GM21526 (cell line): ENCODE measurements around the gene RASGRF1.

ENCODE experiments used
- ATAC-seq: cut with Tn5 transposase; IDR thresholded peaks from one replicate; pipeline ENCODE4 v1.9.1; 2021; ENCODE audit warnings: moderate library complexity; ENCODE audit not compliant: unreplicated experiment, low FRiP score

RASGRF1 gene

GRCh38 chr15:78923015-78923414 is 167.6 kb downstream of the RASGRF1 start:
- ATAC-seq = no peak

DNA sequence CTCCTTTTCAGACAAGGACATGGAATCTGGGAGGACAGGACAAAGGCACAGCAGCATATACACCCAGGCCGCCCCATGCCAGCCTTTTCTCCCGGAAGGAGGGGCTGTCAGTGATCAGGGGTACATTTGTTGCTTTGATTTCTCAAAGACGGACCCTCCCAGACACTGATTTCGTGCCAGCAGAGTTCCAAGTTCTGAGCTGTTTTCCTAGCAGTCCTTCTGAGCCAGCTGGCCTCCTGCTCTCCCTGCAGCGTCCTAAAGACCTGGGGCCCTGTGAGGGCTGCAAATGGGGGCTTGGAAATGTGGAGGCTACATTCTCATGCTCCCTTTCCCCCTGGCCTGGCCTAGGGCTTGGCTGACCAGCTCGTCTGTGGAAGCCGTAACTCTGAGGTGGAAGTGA is 168.1 kb downstream of the RASGRF1 start:
- no peak for ATAC-seq

DNA sequence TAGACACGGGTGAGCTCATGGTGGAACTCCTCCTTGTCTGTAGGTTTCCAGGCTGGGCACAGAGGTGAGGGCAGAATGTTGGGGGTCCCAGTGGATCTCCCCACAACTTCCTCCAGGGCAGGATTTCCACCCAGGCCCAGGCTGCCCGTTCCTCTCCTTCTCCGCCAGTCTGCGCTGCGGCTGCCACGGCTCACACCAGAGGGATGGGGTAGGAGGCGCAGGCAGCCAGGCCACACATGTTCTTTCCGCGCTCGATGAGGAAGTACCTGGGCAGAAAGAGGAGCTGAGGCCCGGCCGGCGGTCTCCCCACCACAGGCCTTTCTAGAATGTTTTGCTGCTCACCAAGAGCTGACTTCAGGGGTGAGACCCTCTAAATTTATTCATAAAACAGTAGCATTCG is 168.6 kb downstream of the RASGRF1 start:
- no peak for ATAC-seq

- ATAC-seq = no peak
These were observed 169.1 kb downstream of the RASGRF1 start for GRCh38 chr15:78921517-78921916.

DNA sequence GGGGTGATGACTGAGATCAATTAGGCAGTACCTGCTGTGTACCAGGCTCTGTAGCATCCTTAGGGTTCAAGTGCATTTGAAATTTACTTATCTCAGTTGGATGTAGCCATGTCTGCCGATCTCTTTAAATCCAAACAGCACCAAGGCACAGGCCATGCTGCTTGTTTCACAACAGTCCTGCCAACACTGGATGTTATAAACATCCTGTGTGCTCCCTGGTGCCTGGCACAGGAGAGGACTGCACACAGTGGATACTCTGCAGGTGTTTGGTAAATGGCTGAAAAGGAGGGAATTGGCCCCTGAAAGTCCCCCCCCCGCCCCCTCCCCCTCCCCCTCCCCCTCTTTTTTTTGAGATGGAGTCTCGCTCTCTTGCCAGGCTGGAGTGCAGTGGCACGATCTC is 172.7 kb downstream of the RASGRF1 start:
- no peak for ATAC-seq

GRCh38 chr15:78916088-78916487 is 174.5 kb downstream of the RASGRF1 start:
- ATAC-seq = no peak

DNA sequence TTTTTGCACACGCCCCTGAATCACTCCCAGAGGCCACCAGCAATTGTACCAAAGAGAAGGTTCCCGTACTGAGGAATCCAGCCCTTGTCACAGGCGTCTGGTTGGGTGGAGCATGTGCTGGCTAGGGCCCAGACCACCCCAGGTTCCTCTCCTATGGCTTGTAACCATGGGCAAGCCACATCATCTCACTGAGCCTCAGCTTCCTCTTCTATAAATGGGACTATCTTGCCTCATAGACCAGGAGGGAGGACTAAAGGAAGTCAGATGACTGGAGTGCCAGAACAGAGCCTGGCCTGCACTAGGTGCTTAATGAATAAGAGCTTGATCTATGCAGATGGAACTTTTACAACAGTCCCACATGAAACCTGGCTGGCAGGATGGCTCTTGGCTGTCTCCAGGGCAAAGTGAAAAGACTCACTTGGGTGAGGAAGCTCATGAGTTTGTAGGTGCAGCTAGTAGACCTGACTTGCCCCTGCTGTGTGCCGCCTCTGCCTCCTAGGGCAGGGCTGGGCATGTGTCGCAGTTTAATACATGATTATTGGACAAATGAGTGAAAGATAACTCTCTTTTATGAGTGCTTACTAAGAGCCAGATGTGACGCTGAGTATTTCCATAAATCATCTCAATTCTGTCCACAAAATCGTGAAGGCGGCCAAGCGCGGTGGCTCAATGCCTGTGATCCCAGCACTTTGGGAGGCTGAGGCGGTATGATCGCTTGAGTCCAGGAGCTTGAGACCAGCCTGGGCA is 175.1 kb downstream of the RASGRF1 start:
- ATAC-seq = no peak

- ATAC-seq = no peak
These were observed 176.4 kb downstream of the RASGRF1 start for GRCh38 chr15:78914027-78914764.

DNA sequence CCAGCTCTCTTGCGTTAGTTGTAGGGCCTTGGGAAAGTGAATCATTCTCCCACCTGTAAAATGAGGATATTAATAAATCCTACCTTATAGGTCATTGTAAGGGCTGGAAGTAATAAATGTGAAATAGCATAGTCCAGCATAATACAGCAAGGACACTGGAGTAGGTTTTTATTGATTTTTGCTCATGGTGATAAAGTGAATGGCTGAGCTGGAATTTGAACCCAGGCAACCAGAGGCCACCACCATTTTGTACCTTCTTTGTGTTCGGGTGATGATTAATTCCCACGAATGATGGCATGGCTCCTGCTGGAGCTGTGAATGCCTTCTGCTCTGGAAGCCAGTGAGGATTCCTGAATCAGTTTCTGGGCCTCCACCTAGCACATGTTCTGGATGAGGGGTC is 177.6 kb downstream of the RASGRF1 start:
- no peak for ATAC-seq

DNA sequence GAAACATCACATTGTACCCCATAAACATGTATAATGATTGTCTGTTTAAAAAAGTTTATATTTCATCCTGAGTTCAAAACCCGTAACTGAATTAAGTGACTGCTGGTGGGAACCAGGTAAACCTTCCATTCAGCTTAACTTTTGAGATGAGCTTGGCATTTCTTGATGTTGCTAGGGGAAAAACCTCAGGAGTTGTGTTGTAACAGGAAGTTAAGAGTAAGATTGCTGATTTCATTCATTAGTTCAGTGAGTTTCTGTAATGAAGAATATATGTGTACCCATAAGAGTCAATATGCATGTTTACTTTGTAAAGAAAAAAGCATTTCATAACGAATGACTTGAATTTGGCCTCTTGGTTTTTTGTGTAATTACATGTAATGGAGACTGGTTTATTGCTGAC is 178.3 kb downstream of the RASGRF1 start:
- ATAC-seq = no peak

- ATAC-seq = no peak
These were observed 180.3 kb downstream of the RASGRF1 start for GRCh38 chr15:78910271-78910670.
